ENCODE data around the gene CFB. TPM values are rescaled to one million over a fixed set of nuclear protein-coding genes. Genes with fewer than 3 reads are reported as not detected.

The CFB gene
- total RNA-seq, 4 donors from 2014 or later, result 23.1 to 183 (median 89.9) TPM

DNA sequence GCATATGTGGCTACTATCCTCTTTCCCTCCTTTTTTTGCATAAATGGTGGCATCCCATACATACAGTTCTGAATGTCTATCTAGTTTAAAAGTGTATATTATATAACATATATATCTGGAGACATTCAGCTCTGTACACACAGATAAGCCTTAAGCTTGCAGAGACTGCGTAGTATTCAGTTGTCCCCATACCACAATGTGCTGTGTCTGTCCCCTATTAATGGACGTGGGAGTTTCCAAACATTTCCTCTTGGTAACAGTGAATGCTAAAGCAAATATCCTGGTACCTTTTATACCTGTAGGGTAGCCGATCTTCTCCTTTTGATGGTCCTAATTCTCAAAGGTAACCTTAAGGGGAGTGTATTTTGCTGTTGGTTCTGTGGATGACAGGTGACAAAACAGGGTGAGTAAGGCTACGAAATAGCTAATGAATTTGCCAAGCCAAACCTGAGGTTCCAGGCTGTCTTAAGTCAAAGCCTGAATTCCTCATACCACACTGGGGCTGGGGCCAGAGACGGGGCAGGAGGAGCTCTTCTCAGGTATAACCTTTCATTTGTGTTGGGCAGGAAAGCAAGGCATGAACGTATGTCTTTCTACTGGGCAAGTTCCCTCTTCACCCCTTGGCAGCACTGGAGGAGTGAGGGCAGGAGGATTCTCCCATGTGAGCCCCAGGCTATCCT is 26.1 kb upstream of the CFB start:
- no peak for DNase-seq
- Histone ChIP-seq H3K36me3 (no peaks in the 10 kb centered on the region), H3K4me1 (no peaks in the 10 kb centered on the region), H3K4me3 (no peak overlapping the region), H3K27me3 (no peaks in the 10 kb centered on the region), H3K9me3 (no peaks in the 10 kb centered on the region), H3K27ac (no peak overlapping the region)
- TF ChIP-seq POLR2A (IDR thresholded peaks at IDR 0.05), result no peak
- TF ChIP-seq, protein P1, sequence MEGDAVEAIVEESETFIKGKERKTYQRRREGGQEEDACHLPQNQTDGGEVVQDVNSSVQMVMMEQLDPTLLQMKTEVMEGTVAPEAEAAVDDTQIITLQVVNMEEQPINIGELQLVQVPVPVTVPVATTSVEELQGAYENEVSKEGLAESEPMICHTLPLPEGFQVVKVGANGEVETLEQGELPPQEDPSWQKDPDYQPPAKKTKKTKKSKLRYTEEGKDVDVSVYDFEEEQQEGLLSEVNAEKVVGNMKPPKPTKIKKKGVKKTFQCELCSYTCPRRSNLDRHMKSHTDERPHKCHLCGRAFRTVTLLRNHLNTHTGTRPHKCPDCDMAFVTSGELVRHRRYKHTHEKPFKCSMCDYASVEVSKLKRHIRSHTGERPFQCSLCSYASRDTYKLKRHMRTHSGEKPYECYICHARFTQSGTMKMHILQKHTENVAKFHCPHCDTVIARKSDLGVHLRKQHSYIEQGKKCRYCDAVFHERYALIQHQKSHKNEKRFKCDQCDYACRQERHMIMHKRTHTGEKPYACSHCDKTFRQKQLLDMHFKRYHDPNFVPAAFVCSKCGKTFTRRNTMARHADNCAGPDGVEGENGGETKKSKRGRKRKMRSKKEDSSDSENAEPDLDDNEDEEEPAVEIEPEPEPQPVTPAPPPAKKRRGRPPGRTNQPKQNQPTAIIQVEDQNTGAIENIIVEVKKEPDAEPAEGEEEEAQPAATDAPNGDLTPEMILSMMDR (IDR thresholded peaks at IDR 0.05), result no peak

DNA sequence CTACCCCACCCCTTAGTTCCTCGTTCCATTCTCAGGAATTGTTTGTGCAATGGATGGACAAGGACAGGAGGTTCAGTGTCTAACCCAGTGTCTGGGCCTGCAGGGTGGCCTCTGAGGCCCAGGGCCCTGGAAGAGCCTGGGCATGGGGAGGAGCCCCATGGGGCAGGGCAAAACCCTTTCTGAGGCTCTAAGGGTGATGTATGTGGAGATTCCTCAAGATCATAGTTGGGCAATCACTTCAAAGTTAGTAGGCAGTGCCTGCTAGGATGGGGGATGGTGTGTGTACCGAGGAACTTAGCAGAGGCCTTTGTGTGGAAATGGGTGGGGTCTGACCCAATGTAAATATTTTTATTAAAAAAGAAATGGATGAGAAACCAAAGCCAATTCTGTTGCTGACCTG is 25.1 kb upstream of the CFB start:
- no peaks in the 10 kb centered on the region for H3K27me3 ChIP-seq
- no peak overlapping the region for H3K4me3 ChIP-seq
- DNase-seq, result no peak
- H3K27ac ChIP-seq, result no peak overlapping the region
- H3K4me1 ChIP-seq, result no peaks in the 10 kb centered on the region
- no peak for TF ChIP-seq POLR2A (IDR thresholded peaks at IDR 0.05)
- H3K36me3 ChIP-seq, result no peaks in the 10 kb centered on the region
- no peaks in the 10 kb centered on the region for H3K9me3 ChIP-seq

DNA sequence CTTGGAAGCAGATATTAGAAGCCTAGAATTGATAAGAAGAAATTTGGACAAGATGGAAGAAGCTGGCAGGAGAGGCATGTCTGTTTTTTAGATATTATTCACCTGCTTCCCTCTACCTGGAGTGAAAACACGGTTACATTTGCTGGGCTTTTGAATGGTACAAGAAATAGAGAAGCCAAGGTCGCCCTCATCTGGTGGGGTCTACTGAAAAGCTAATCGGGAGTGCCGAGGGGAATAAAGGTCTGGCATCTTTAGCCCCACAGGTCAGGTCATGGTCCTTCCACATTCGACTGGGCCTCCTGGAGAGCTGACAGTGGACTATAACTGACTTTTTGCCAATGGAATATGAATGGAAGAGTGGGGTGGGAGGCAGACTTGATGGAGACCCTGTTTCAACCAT is 23.0 kb upstream of the CFB start:
- no peaks in the 10 kb centered on the region for H3K4me1 ChIP-seq
- H3K36me3 ChIP-seq, result no peaks in the 10 kb centered on the region
- H3K27me3 ChIP-seq, result no peaks in the 10 kb centered on the region
- H3K27ac ChIP-seq, result no peak overlapping the region
- no peak for TF ChIP-seq POLR2A (IDR thresholded peaks at IDR 0.05)
- TF ChIP-seq, protein P1 (IDR thresholded peaks at IDR 0.05), result no peak
- no peak overlapping the region for H3K4me3 ChIP-seq
- DNase-seq, result peak in 1 of 3 donors; percentile 27
- H3K9me3 ChIP-seq, result no peaks in the 10 kb centered on the region

GRCh38 chr6:31927242-31927862 is 18.5 kb upstream of the CFB start, which contains the start of gene C2:
Gene C2, plus strand, starts transcription at chr6:31927717. Its CDS starts 36 bp downstream, at chr6:31927753.
- Histone ChIP-seq H3K4me3 (peak within 1 kb of the TSS in 3 of 4 donors; percentile 16 to 48 (median 28)), H3K9me3 (no peaks in the 10 kb centered on the region), H3K4me1 (no peaks in the 10 kb centered on the region), H3K27me3 (no peaks in the 10 kb centered on the region), H3K27ac (peak within 1 kb of the TSS in 3 of 4 donors; percentile 38 to 53 (median 44)), H3K36me3 (no peaks in the 10 kb centered on the region)
- TF ChIP-seq, protein P1 (IDR thresholded peaks at IDR 0.05), result no peak
- no peak for TF ChIP-seq POLR2A (IDR thresholded peaks at IDR 0.05)
- DNase-seq, result no peak

GRCh38 chr6:31927863-31928671 is 17.8 kb upstream of the CFB start:
- H3K4me1 ChIP-seq, result no peaks in the 10 kb centered on the region
- H3K27ac ChIP-seq, result peak overlapping the region in 3 of 4 donors; percentile 38 to 53 (median 44)
- no peaks in the 10 kb centered on the region for H3K27me3 ChIP-seq
- H3K4me3 ChIP-seq, result peak overlapping the region in 3 of 4 donors; percentile 16 to 48 (median 28)
- no peaks in the 10 kb centered on the region for H3K36me3 ChIP-seq
- DNase-seq, result no peak
- H3K9me3 ChIP-seq, result no peaks in the 10 kb centered on the region
- TF ChIP-seq, protein P1 (IDR thresholded peaks at IDR 0.05), result no peak
- no peak for TF ChIP-seq POLR2A (IDR thresholded peaks at IDR 0.05)

DNA sequence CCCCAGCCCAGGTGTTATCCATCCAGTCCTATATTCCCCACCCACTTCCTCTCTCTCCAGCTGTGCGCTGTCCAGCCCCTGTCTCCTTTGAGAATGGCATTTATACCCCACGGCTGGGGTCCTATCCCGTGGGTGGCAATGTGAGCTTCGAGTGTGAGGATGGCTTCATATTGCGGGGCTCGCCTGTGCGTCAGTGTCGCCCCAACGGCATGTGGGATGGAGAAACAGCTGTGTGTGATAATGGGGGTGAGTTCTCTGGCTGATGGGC is 17.3 kb upstream of the CFB start:
- Histone ChIP-seq H3K4me1 (no peaks in the 10 kb centered on the region), H3K4me3 (peak overlapping the region in 1 of 4 donors; percentile 48), H3K27ac (no peak overlapping the region), H3K36me3 (no peaks in the 10 kb centered on the region), H3K9me3 (no peaks in the 10 kb centered on the region), H3K27me3 (no peaks in the 10 kb centered on the region)
- no peak for DNase-seq
- TF ChIP-seq POLR2A (IDR thresholded peaks at IDR 0.05), result no peak
- TF ChIP-seq, protein P1 (IDR thresholded peaks at IDR 0.05), result no peak

Data from Peyer's patch (tissue), 4 donors.